ENCODE results near the gene FGF9. TPM values are rescaled to one million over a fixed set of nuclear protein-coding genes. Genes with fewer than 3 reads are reported as not detected.

FGF9 gene
- polyA plus RNA-seq, 1 donor: 14.3 TPM

GRCh38 chr13:21710163-21710562, 39.3 kb downstream of the FGF9 start:
- DNase-seq: no peak

GRCh38 chr13:21717817-21718216, 46.9 kb downstream of the FGF9 start:
- no peak for DNase-seq

GRCh38 chr13:21719463-21719862, 48.6 kb downstream of the FGF9 start:
- DNase-seq: no peak

GRCh38 chr13:21723807-21724505, 53.1 kb downstream of the FGF9 start:
- no peak for DNase-seq

GRCh38 chr13:21730186-21730880, 59.5 kb downstream of the FGF9 start:
- no peak for DNase-seq

GRCh38 chr13:21733475-21734263, 62.8 kb downstream of the FGF9 start:
- no peak for DNase-seq

- DNase-seq: no peak
Observed at GRCh38 chr13:21734961-21735360, 64.1 kb downstream of the FGF9 start.

- DNase-seq: peak; percentile 11
Observed at GRCh38 chr13:21735701-21736401, 65.0 kb downstream of the FGF9 start.

GRCh38 chr13:21736926-21737325, 66.1 kb downstream of the FGF9 start:
- no peak for DNase-seq

- DNase-seq: peak; percentile 19
Observed at GRCh38 chr13:21738630-21739029, 67.8 kb downstream of the FGF9 start.

- no peak for DNase-seq
Observed at GRCh38 chr13:21739771-21740170, 68.9 kb downstream of the FGF9 start.

- DNase-seq: no peak
Observed at GRCh38 chr13:21741396-21741979, 70.6 kb downstream of the FGF9 start.

GRCh38 chr13:21742096-21742495, 71.2 kb downstream of the FGF9 start:
- no peak for DNase-seq

GRCh38 chr13:21744149-21744548, 73.3 kb downstream of the FGF9 start:
- no peak for DNase-seq

- no peak for DNase-seq
Observed at GRCh38 chr13:21745307-21745706, 74.4 kb downstream of the FGF9 start.

- no peak for DNase-seq
Observed at GRCh38 chr13:21747456-21747855, 76.6 kb downstream of the FGF9 start.

- DNase-seq: no peak
Observed at GRCh38 chr13:21748166-21748565, 77.3 kb downstream of the FGF9 start.

GRCh38 chr13:21749410-21749809, 78.5 kb downstream of the FGF9 start:
- no peak for DNase-seq

- no peak for DNase-seq
Observed at GRCh38 chr13:21752501-21752900, 81.6 kb downstream of the FGF9 start.

- DNase-seq: no peak
Observed at GRCh38 chr13:21753117-21753729, 82.3 kb downstream of the FGF9 start.
